NCI-H2029 treated with DMSO at 0.1 percent for 48 hours (cell line): ENCODE measurements around the gene ATP6V0E2.

ENCODE experiments used
- DNase-seq: peaks from one replicate; lab custom pipeline; 2025; lab: John Stamatoyannopoulos, UW

The ATP6V0E2 gene

GRCh38 chr7:149838992-149839408, 34.8 kb upstream of the ATP6V0E2 start:
- no peak for DNase-seq

DNA sequence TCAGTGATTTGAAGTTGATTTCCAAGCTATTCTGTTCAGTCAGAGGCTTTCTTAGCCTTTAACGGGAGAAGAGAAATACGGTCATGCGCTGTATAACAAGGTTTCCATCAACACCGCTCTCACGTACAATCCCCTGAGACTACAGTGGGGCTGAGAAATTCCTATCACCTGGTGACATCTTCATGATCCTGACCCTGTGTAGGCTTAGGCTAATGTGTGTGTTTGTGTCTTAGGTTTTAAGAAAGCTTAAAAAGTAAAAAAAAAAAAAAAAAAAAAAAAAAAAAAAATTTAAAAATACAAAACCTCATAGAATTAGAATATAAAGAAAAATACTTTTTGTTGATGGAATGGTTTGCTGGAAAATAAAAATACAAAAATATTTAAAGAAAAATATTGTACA, 33.8 kb upstream of the ATP6V0E2 start:
- no peak for DNase-seq

DNA sequence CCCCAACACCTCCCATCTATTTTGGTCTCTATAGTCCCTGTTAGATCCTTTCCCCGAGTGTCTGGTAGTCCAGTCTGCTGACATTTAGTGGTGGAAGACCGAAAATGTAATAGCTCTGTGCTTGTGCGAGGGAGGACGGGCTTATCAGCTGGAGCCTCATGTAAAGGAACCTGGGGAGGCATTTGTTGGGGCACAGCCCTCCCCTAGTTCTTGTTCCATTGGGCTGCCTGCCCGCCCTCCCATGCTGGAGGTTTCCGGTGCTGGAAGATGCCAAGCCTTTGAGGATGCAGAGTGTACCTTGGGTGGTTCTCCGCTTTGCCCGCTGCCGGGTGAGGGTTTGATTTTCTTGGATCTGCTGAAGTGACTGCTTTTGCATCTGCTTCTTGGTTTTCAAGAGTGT, 30.2 kb upstream of the ATP6V0E2 start:
- DNase-seq = no peak

DNA sequence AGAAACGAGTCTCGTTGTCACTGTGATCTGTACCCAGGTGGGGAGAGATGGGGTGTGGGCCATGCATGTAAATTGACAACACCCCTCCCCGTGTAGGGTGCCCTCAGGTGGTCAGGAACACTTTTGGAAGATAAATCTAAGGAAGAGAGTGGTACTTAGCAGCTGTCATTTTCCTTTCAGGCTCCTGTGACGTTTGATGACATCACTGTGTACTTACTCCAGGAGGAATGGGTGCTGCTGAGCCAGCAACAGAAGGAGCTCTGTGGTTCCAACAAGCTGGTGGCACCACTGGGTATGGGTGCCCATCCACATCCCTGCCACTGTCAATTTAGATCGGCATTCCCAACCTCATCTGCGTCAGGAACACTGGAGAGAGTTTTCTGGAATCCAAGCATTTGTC, 29.3 kb upstream of the ATP6V0E2 start:
- no peak for DNase-seq

DNA sequence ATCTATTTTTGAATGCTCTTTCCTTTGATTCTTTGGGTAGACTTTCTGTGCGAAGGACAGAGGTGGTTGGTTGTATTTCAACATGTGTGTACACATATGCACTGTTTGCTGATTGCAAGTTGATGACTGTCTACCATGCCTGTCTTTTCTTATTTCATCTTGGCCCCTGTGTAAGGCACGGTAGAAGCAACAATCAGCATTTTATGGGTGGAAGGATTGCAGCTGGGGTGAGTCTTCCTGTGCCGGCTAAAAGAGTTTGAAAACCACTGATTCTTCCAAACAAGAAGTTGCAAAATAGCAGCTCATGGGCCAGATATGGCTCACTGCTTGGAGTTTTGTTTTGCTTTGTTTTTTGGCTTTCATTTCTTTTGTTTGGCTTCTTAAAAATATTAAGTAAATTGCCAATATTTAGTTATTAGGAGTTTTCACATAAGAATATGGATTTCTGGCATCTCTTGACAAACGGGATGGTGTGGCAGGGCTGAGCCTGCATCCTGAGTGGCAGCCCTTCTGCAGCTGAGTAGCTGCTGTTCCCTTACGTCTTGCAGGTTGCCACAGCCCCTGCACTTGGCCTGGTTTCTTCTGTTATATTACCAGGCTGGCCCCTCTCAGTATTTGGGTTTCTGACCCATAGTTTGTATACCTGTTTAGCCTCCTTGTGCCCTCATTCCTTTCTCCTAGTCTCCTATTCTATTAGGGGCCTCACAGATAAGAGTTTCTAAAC, 28.4 kb upstream of the ATP6V0E2 start:
- no peak for DNase-seq

DNA sequence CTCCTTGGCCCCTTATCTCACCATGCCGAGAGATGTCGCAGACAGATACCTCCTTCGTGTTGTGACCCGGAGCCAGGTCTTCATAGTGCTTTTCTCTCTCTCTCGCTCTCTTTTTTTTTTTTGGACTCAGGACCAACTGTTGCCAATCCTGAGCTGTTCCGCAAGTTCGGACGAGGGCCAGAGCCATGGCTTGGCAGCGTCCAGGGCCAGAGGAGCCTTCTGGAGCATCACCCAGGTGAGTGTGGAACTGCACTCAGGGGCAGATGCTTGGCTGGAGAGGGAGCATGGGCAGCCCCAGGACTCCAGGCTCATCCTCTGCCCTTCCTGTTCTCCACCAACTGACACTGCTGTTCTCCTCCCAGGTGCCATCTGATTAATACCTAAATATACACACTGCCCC, 27.7 kb upstream of the ATP6V0E2 start:
- DNase-seq = no peak

GRCh38 chr7:149846436-149847046, 27.2 kb upstream of the ATP6V0E2 start:
- no peak for DNase-seq

- no peak for DNase-seq
Observed at GRCh38 chr7:149849174-149849573, 24.6 kb upstream of the ATP6V0E2 start.

DNA sequence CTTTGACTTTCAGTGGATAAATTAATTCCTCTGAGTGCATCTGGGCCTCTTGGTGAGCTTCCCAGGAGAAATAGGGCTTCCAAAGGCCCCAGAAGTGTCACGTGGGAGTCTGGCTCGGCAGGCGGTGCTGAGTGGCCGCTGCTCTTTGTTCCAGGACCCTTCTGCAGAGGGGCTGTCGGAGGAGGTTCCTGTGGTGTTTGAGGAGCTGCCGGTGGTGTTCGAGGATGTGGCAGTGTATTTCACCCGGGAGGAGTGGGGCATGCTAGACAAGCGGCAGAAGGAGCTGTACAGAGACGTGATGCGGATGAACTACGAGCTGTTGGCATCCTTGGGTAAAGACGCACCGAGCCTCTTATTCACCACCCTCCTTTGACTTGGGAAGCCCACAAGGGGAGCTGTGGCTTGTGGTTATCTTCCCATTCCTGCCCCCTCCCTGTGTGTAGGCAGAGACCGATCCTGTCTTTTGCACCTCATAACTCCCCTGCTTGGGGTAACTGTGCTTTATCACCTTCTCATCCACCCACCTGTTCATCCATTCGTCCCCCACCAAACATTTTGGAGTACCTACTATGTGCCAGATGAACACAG, 23.7 kb upstream of the ATP6V0E2 start:
- no peak for DNase-seq

- no peak for DNase-seq
Observed at GRCh38 chr7:149850716-149851115, 23.1 kb upstream of the ATP6V0E2 start.

GRCh38 chr7:149851449-149851848, 22.3 kb upstream of the ATP6V0E2 start:
- no peak for DNase-seq

DNA sequence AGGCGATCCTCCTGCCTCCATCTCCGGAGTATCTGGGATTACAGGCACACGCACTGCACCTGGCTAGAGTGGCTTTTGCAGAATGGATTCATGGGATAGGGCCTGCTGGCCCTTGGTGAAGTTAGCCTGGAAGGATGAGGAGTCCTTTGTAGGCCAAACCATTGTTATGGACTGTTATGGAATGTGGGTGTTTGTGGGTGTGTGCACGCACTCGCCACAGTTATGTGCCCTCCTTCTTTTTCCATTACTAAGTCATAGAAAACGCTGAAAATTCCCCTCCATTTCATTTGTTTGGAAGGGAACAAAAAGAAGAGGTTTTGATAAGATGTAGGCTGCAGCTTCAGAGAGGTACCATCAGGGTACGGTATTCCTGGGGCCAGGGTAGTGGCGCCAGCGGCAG, 20.6 kb upstream of the ATP6V0E2 start:
- no peak for DNase-seq

- DNase-seq = peak; percentile 79
Observed at GRCh38 chr7:149854611-149855360, 19.0 kb upstream of the ATP6V0E2 start.

- DNase-seq = no peak
Observed at GRCh38 chr7:149855361-149856305, 18.1 kb upstream of the ATP6V0E2 start.

DNA sequence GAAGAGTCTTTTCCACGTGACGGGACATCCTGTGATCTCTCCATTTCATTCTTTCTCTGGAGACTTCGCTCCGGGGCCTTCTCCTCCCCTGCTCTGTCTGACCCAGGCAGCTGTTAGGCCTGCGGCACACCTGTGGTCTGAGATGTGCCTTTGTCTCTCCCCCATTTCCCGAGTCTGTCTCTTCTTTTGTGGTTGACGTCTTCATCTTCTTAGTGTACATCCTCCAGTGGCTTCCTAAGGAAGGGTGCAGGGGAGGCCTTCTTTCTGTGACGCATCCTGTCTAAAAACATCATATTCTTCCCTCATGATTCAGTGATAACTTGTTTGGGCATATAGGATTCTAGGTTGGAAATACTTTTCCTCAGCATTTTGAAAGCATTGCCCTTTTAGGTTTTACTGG, 17.2 kb upstream of the ATP6V0E2 start:
- DNase-seq = no peak

DNA sequence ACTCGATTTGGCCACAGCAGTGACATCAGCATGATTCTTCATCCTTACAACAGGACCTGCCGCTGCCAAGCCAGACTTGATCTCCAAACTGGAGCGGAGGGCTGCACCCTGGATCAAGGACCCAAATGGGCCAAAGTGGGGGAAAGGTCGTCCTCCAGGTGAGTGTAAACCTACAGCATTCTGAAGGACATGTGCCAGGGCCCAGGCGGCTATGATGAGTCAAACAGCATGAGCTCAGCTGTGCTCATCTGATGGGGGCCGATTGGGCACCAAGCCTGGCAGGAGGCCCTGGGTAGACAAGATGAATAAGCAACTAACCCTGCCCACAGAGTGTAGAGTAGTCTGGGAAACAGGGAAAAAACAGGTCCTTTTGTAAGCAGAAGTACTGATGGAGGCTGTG, 14.4 kb upstream of the ATP6V0E2 start:
- DNase-seq = no peak

- no peak for DNase-seq
Observed at GRCh38 chr7:149859876-149860275, 13.9 kb upstream of the ATP6V0E2 start.

DNA sequence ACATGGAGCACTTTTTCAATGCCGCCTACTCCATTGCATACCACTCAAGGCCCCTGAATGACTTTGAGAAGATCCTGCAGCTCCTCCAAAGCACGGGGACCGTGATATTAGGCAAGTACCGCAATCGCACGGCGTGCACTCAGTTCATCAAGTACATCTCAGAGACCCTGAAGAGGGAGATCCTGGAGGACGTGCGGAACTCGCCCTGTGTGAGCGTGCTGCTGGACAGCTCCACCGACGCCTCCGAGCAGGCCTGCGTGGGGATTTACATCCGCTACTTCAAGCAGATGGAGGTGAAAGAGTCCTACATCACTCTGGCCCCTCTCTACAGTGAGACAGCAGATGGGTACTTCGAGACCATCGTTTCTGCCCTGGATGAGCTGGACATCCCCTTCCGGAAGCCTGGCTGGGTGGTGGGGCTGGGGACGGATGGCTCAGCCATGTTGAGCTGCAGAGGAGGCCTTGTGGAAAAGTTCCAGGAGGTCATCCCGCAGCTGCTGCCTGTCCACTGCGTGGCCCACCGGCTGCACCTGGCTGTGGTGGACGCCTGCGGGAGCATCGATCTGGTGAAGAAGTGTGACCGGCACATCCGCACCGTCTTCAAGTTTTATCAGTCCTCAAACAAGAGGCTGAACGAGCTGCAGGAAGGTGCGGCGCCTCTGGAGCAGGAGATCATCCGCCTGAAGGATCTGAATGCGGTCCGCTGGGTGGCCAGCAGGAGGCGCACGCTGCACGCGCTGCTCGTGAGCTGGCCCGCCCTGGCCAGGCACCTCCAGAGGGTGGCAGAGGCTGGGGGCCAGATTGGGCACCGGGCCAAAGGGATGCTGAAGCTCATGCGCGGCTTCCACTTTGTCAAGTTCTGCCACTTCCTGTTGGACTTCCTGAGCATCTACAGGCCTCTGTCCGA, 12.7 kb upstream of the ATP6V0E2 start:
- DNase-seq = no peak

- no peak for DNase-seq
Observed at GRCh38 chr7:149861728-149862045, 12.1 kb upstream of the ATP6V0E2 start.

GRCh38 chr7:149862156-149862555, 11.6 kb upstream of the ATP6V0E2 start:
- no peak for DNase-seq

DNA sequence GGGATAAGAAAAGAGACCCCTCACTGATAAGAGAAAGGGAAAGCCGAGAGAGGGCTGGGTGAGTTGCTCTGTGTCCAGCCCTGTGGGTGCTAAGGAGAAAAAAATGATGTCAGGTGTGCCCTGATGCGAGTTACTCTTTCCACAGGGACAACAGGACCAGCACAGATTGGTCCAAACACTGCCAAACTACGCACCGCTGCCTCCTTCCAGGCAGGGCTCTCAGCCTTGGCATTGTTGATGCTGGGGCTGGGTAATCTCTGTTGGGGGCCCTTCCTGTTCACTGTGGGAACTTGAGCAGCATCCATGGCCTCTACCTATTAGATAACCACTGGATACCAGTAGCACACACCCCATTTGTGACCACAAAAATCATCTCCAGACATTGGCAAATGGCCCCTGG, 10.3 kb upstream of the ATP6V0E2 start:
- DNase-seq = no peak
